NT2/D1 (cell line): Measurements from ENCODE around the gene NACAD.

Source experiments
- DNase-seq: peaks from one replicate; pipeline ENCODE4 v3.0.0-alpha.2; 2011; ENCODE audit warnings: low read depth, low spot score
- H3K27me3 ChIP-seq: 2 replicates; pipeline ENCODE4 v1.6.0; 2011; ENCODE audit warnings: mild to moderate bottlenecking; ENCODE audit not compliant: insufficient read length, insufficient read depth
- H3K36me3 ChIP-seq: 2 replicates; pipeline ENCODE4 v1.6.1; 2011; ENCODE audit warnings: mild to moderate bottlenecking, low read length, mixed read lengths; ENCODE audit not compliant: insufficient read depth, insufficient read length
- H3K4me1 ChIP-seq: 2 replicates; pipeline ENCODE4 v1.5.1; 2011; ENCODE audit not compliant: insufficient read depth, insufficient read length
- H3K4me3 ChIP-seq: 2 replicates; pipeline ENCODE4 v1.5.1; 2011; ENCODE audit warnings: low read depth; ENCODE audit not compliant: insufficient read length
- H3K9ac ChIP-seq: 2 replicates; pipeline ENCODE4 v1.6.0; 2011; ENCODE audit warnings: low read depth; ENCODE audit not compliant: insufficient read length
- H3K9me3 ChIP-seq: 2 replicates; pipeline ENCODE4 v1.5.1; 2011; ENCODE audit warnings: mild to moderate bottlenecking, low read length; ENCODE audit not compliant: insufficient read depth
- SUZ12 ChIP-seq: IDR thresholded peaks from 2 replicates; pipeline ENCODE4 v1.6.1; 2011; ENCODE audit not compliant: insufficient read length, insufficient read depth; ENCODE audit errors: extremely low read depth
- YY1 ChIP-seq: IDR thresholded peaks from 2 replicates; pipeline ENCODE4 v1.6.1; 2011; ENCODE audit not compliant: insufficient read length, insufficient read depth
- ZNF274 ChIP-seq: IDR thresholded peaks from 2 replicates; pipeline ENCODE4 v1.6.1; 2011; ENCODE audit warnings: mild to moderate bottlenecking, low read depth, low read length

The NACAD gene

DNA sequence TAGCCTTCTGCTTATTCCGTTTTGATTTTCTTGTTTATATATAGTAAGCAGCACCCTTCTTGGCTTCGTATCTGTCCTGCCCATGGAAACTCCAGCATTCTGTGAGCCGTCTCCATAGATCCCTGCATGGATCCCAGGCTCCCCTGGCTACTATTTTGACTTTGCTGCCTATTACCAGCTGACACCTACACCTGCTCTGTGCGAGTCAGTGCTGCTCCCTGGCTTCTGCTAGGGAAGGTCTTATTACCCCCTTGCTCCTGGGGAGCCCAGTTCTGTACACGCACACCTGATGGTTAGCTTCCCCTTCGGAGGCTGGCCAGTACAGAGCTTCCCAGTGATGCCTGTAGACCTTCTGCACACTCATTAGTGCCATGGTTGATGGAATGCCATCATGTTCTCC is 35.4 kb downstream of the NACAD start:
- no peaks in the 10 kb centered on the region for H3K9me3 ChIP-seq
- no peak overlapping the region for H3K4me3 ChIP-seq
- no peaks in the 10 kb centered on the region for H3K4me1 ChIP-seq
- H3K9ac ChIP-seq: no peak overlapping the region
- no peaks in the 10 kb centered on the region for H3K27me3 ChIP-seq
- TF ChIP-seq SUZ12 (no peak), YY1 (no peak), ZNF274 (no peak)
- H3K36me3 ChIP-seq: peaks cover 21% of the 10 kb centered on the region
- no peak for DNase-seq

DNA sequence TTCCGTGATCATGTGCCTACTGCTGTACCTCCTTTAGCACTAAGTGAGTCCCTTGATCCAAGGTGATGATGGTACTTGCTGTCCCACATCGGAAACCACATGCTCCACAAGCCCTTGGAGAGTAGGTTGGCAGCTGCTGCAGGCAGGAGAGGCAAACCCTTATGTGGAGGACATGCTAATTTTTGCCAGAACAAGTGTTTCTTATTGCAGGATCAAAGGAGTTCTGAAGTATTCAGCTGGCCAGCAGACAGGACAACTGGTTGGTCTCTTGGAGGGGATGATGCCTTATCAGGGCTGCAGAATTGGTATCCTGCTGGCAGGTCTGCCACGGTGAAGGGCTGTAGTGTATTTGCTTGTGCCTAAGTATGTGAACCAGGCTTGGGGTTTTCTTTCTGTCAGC is 36.8 kb downstream of the NACAD start:
- Histone ChIP-seq H3K4me3 (no peak overlapping the region), H3K9ac (no peak overlapping the region), H3K36me3 (peaks cover 28% of the 10 kb centered on the region), H3K27me3 (no peaks in the 10 kb centered on the region), H3K9me3 (no peaks in the 10 kb centered on the region), H3K4me1 (no peaks in the 10 kb centered on the region)
- no peak for DNase-seq
- TF ChIP-seq ZNF274: no peak

DNA sequence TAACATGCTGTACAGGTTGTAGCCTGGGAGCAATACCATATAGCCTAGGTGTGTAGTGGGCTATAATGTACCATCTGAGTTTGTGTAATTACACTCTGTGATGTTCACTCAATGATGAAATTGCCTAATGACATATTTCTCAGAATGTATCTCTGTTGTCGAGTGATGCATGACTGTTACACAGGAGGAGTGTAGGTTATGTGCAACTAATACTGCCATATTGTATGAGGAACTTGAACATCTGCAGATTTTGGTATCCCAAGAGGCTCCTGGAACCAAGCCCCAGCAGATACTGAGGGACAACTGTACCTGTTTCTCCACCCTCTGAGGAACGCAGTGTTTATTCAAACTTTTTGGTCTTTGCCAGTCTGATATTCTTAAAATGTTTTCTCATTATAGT is 38.6 kb downstream of the NACAD start:
- TF ChIP-seq YY1 (no peak), ZNF274 (no peak), SUZ12 (no peak)
- Histone ChIP-seq H3K36me3 (peaks cover 32% of the 10 kb centered on the region), H3K4me1 (no peaks in the 10 kb centered on the region), H3K9ac (no peak overlapping the region), H3K27me3 (no peaks in the 10 kb centered on the region), H3K9me3 (no peaks in the 10 kb centered on the region), H3K4me3 (no peak overlapping the region)
- no peak for DNase-seq

DNA sequence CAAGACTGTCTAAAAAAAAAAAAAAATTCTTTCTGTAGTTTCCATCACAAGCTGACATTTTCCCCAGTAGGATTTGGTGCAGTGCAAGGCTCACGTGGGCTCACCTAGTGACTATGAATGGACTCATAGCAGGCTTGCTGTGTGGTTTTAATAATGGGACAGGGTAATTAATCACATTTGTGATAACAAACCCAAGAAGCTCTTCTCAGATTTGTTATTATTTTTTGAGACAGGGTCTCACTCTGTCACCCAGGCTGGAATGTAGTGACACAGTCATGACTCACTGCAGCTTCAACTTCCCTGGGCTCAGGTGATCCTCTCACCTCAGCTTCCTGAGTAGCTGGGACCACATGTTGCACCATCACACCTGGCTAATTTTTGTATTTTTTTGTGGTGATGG is 40.0 kb downstream of the NACAD start:
- Histone ChIP-seq H3K36me3 (peaks cover 37% of the 10 kb centered on the region), H3K4me3 (no peak overlapping the region), H3K4me1 (no peaks in the 10 kb centered on the region), H3K27me3 (no peaks in the 10 kb centered on the region), H3K9me3 (no peaks in the 10 kb centered on the region), H3K9ac (no peak overlapping the region)
- DNase-seq: no peak
- no peak for TF ChIP-seq YY1
- no peak for TF ChIP-seq ZNF274

DNA sequence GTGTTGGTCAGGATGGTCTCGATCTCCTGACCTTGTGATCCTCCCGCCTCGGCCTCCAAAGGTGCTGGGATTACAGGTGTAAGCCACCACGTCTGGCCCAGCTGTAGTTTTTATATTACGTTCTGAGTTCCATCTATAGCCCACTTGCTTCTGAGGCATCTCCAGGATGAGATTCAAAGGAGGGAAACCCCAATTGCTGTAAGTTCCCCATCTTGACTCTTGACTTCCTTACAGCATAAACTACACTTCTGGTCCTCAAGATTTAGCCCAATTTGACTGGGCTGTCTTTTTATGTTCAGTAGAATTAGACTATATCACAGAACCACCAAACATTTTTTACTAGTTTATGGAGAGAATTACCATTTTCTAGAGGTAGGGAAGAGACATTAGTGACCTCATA is 44.4 kb downstream of the NACAD start:
- DNase-seq: no peak
- H3K27me3 ChIP-seq: no peaks in the 10 kb centered on the region
- no peak overlapping the region for H3K4me3 ChIP-seq
- H3K9ac ChIP-seq: no peak overlapping the region
- no peaks in the 10 kb centered on the region for H3K9me3 ChIP-seq
- H3K36me3 ChIP-seq: peaks cover 55% of the 10 kb centered on the region
- no peak for TF ChIP-seq SUZ12
- TF ChIP-seq ZNF274: no peak
- TF ChIP-seq YY1: no peak
- no peaks in the 10 kb centered on the region for H3K4me1 ChIP-seq

DNA sequence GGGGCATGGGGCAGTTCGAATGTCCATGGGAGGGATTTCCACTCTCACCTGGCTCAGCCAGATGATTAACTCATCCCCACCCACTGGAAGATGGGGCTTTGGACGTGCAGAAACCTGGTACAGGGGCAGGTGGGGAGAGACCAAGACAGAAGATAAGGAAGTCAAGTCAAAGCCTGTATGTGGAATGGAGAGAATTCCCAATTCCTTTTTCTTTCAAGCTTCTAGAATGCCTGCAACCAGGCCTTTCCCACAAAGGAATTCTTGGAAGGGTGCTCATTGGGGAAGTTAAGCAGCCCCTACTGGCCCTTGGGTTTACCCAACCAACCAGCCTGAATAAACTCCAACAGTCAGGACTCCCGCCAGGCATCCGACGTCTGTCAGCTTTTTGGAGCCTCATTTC is 49.7 kb downstream of the NACAD start:
- no peaks in the 10 kb centered on the region for H3K27me3 ChIP-seq
- no peaks in the 10 kb centered on the region for H3K9me3 ChIP-seq
- no peak for TF ChIP-seq ZNF274
- TF ChIP-seq SUZ12: no peak
- no peak for TF ChIP-seq YY1
- H3K4me1 ChIP-seq: no peaks in the 10 kb centered on the region
- DNase-seq: no peak
- no peak overlapping the region for H3K9ac ChIP-seq
- H3K4me3 ChIP-seq: no peak overlapping the region
- H3K36me3 ChIP-seq: peaks cover 46% of the 10 kb centered on the region

DNA sequence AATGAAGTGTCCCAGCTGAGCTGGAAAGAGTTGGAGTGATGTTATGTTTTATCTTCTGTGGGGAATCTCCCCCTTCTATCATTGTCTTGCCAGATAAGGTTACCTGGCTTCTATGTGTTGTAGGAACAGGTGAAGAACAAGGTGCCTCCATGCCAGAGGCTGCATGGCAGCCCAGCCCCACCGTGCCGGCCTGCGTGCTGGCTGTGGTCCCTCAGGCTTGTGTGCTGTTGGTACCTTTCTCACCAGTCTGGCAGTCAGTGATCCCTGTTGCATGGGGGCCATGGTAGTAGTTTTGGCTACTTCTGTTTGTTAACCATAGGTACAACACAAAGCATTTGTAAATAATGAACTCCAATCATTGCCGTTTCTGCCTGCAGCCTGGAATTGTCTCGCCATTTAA is 50.9 kb downstream of the NACAD start:
- Histone ChIP-seq H3K9me3 (no peaks in the 10 kb centered on the region), H3K27me3 (no peaks in the 10 kb centered on the region), H3K4me3 (no peak overlapping the region), H3K36me3 (peaks cover 44% of the 10 kb centered on the region), H3K9ac (no peak overlapping the region), H3K4me1 (no peaks in the 10 kb centered on the region)
- DNase-seq: no peak
- TF ChIP-seq YY1 (no peak), ZNF274 (no peak), SUZ12 (no peak)

DNA sequence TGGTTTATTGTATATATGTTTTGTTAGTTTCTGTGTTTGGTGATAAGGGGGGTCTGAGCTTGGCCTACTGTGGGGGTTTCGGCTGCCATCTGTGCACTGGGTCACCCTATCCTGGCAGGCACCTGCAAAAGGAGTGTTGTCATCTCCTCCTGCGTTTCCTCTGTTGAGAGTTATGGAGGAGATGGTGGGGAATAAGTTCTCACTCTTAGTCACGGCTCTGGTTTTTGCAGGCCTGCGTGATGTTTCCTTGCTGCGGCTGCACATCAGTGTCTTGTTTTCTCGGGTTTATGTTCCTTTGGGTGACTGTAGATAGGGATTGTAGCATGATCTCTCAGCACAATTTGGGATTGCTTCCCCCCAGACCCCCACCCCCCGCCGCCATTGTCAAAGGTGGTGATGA is 52.0 kb downstream of the NACAD start:
- TF ChIP-seq YY1: no peak
- Histone ChIP-seq H3K9ac (no peak overlapping the region), H3K4me1 (no peaks in the 10 kb centered on the region), H3K36me3 (peaks cover 36% of the 10 kb centered on the region), H3K9me3 (no peaks in the 10 kb centered on the region), H3K27me3 (no peaks in the 10 kb centered on the region), H3K4me3 (no peak overlapping the region)
- DNase-seq: no peak
